Measurements from ENCODE around the gene MMP14.
"Not testable (repeated sequence)": the region's sequence is repeated elsewhere in the genome, so short reads cannot be mapped to it uniquely, and the experiment has no call there.

The MMP14 gene

GRCh38 chr14:22850944-22851764 is 14.8 kb downstream of the MMP14 start:
- Mint-ChIP-seq H3K4me1 (ENCODE audit: low read depth in 2 of 2) (peaks cover 6 to 7% of the 10 kb centered on the region in 2 donors), H3K27ac (no peak overlapping the region), H3K4me3 (no peak overlapping the region), H3K27me3 (peaks cover 29 to 53% of the 10 kb centered on the region in 2 donors), H3K36me3 (ENCODE audit: insufficient read depth) (peaks cover 6% of the 10 kb centered on the region), H3K9me3 (no peaks in the 10 kb centered on the region)
- ATAC-seq (replicated peaks) (no peak), DNase-seq (no peak)

- DNase-seq; H3K4me3 Mint-ChIP-seq; ATAC-seq (replicated peaks); H3K36me3 Mint-ChIP-seq (ENCODE audit: insufficient read depth); H3K27ac Mint-ChIP-seq; H3K9me3 Mint-ChIP-seq; H3K4me1 Mint-ChIP-seq (ENCODE audit: low read depth in 2 of 2): not testable (repeated sequence)
- peaks cover 26 to 49% of the 10 kb centered on the region in 2 donors for H3K27me3 Mint-ChIP-seq
Measured at GRCh38 chr14:22852178-22852577, 15.8 kb downstream of the MMP14 start.

GRCh38 chr14:22852599-22852939 is 16.2 kb downstream of the MMP14 start:
- DNase-seq (no peak), ATAC-seq (replicated peaks) (no peak)
- Mint-ChIP-seq H3K27ac (peak overlapping the region in 1 of 2 donors; percentile 68), H3K27me3 (peaks cover 23 to 45% of the 10 kb centered on the region in 2 donors), H3K4me3 (no peak overlapping the region), H3K36me3 (ENCODE audit: insufficient read depth) (peaks cover 6% of the 10 kb centered on the region), H3K4me1 (ENCODE audit: low read depth in 2 of 2) (peaks cover 6 to 7% of the 10 kb centered on the region in 2 donors), H3K9me3 (no peaks in the 10 kb centered on the region)

- H3K4me3 Mint-ChIP-seq = peak overlapping the region; percentile 80 to 84
- H3K36me3 Mint-ChIP-seq (ENCODE audit: insufficient read depth) = peaks cover 11% of the 10 kb centered on the region
- H3K4me1 Mint-ChIP-seq (ENCODE audit: low read depth in 2 of 2) = peaks cover 9 to 10% of the 10 kb centered on the region in 2 donors
- peak; percentile 92 for ATAC-seq (replicated peaks)
- no peaks in the 10 kb centered on the region for H3K9me3 Mint-ChIP-seq
- peak overlapping the region in 1 of 2 donors; percentile 68 for H3K27ac Mint-ChIP-seq
- peaks cover 19 to 39% of the 10 kb centered on the region in 2 donors for H3K27me3 Mint-ChIP-seq
- peak; percentile 91 to 93 (median 93) for DNase-seq
Measured at GRCh38 chr14:22852940-22853767, 16.8 kb downstream of the MMP14 start.

- Mint-ChIP-seq H3K4me1 (ENCODE audit: low read depth in 2 of 2) (peaks cover 15 to 17% of the 10 kb centered on the region in 2 donors), H3K36me3 (ENCODE audit: insufficient read depth) (peaks cover 18% of the 10 kb centered on the region), H3K27me3 (peaks cover 10 to 28% of the 10 kb centered on the region in 2 donors)
- not testable (repeated sequence) for H3K4me3 Mint-ChIP-seq; H3K9me3 Mint-ChIP-seq; ATAC-seq (replicated peaks); H3K27ac Mint-ChIP-seq; DNase-seq
Measured at GRCh38 chr14:22854296-22854695, 17.9 kb downstream of the MMP14 start.

- Mint-ChIP-seq H3K4me1 (ENCODE audit: low read depth in 2 of 2) (peaks cover 15 to 17% of the 10 kb centered on the region in 2 donors), H3K27ac (no peak overlapping the region), H3K36me3 (ENCODE audit: insufficient read depth) (peaks cover 18% of the 10 kb centered on the region), H3K4me3 (no peak overlapping the region), H3K9me3 (no peaks in the 10 kb centered on the region), H3K27me3 (peaks cover 10 to 22% of the 10 kb centered on the region in 2 donors)
- ATAC-seq (replicated peaks) = no peak
- DNase-seq = no peak
Measured at GRCh38 chr14:22854963-22855724, 18.8 kb downstream of the MMP14 start.

- H3K4me1 Mint-ChIP-seq (ENCODE audit: low read depth in 2 of 2) = peaks cover 15 to 17% of the 10 kb centered on the region in 2 donors
- H3K36me3 Mint-ChIP-seq (ENCODE audit: insufficient read depth) = peaks cover 24% of the 10 kb centered on the region
- H3K27me3 Mint-ChIP-seq = peaks cover 13 to 30% of the 10 kb centered on the region in 2 donors
- no peak overlapping the region for H3K4me3 Mint-ChIP-seq
- H3K27ac Mint-ChIP-seq = no peak overlapping the region
- DNase-seq (no peak), ATAC-seq (replicated peaks) (no peak)
- no peaks in the 10 kb centered on the region for H3K9me3 Mint-ChIP-seq
Measured at GRCh38 chr14:22856428-22856827, 20.0 kb downstream of the MMP14 start.

- H3K9me3 Mint-ChIP-seq; DNase-seq; H3K27ac Mint-ChIP-seq; H3K4me3 Mint-ChIP-seq; ATAC-seq (replicated peaks): not testable (repeated sequence)
- H3K27me3 Mint-ChIP-seq = peaks cover 20 to 31% of the 10 kb centered on the region in 2 donors
- H3K4me1 Mint-ChIP-seq (ENCODE audit: low read depth in 2 of 2) = peaks cover 11 to 12% of the 10 kb centered on the region in 2 donors
- H3K36me3 Mint-ChIP-seq (ENCODE audit: insufficient read depth) = peaks cover 21% of the 10 kb centered on the region
Measured at GRCh38 chr14:22860377-22860776, 24.0 kb downstream of the MMP14 start.

GRCh38 chr14:22861651-22862050 is 25.3 kb downstream of the MMP14 start:
- Mint-ChIP-seq H3K36me3 (ENCODE audit: insufficient read depth) (peaks cover 20% of the 10 kb centered on the region), H3K27ac (no peak overlapping the region), H3K27me3 (peaks cover 10 to 18% of the 10 kb centered on the region in 2 donors), H3K9me3 (no peaks in the 10 kb centered on the region), H3K4me1 (ENCODE audit: low read depth in 2 of 2) (peaks cover 11 to 14% of the 10 kb centered on the region in 2 donors), H3K4me3 (no peak overlapping the region)
- DNase-seq (no peak), ATAC-seq (replicated peaks) (no peak)

GRCh38 chr14:22864979-22865378 is 28.6 kb downstream of the MMP14 start:
- Mint-ChIP-seq H3K27me3 (peaks cover 10 to 17% of the 10 kb centered on the region in 2 donors), H3K9me3 (no peaks in the 10 kb centered on the region), H3K4me1 (ENCODE audit: low read depth in 2 of 2) (peaks cover 3% of the 10 kb centered on the region in 2 donors), H3K27ac (no peak overlapping the region), H3K4me3 (no peak overlapping the region), H3K36me3 (ENCODE audit: insufficient read depth) (peaks cover 8% of the 10 kb centered on the region)
- ATAC-seq (replicated peaks) (no peak), DNase-seq (no peak)

GRCh38 chr14:22865424-22866405 is 29.3 kb downstream of the MMP14 start:
- Mint-ChIP-seq H3K4me3 (no peak overlapping the region), H3K4me1 (ENCODE audit: low read depth in 2 of 2) (peaks cover 3 to 8% of the 10 kb centered on the region in 2 donors), H3K9me3 (no peaks in the 10 kb centered on the region), H3K36me3 (ENCODE audit: insufficient read depth) (peaks cover 7% of the 10 kb centered on the region), H3K27ac (no peak overlapping the region), H3K27me3 (peaks cover 10 to 16% of the 10 kb centered on the region in 2 donors)
- DNase-seq (no peak), ATAC-seq (replicated peaks) (no peak)

GRCh38 chr14:22866874-22867273 is 30.5 kb downstream of the MMP14 start:
- H3K27ac Mint-ChIP-seq = peak overlapping the region in 1 of 2 donors; percentile 45
- DNase-seq (no peak), ATAC-seq (replicated peaks) (no peak)
- no peaks in the 10 kb centered on the region for H3K9me3 Mint-ChIP-seq
- H3K27me3 Mint-ChIP-seq = peaks cover 3 to 4% of the 10 kb centered on the region in 2 donors
- H3K36me3 Mint-ChIP-seq (ENCODE audit: insufficient read depth) = peaks cover 8% of the 10 kb centered on the region
- no peak overlapping the region for H3K4me3 Mint-ChIP-seq
- H3K4me1 Mint-ChIP-seq (ENCODE audit: low read depth in 2 of 2) = peaks cover 6 to 13% of the 10 kb centered on the region in 2 donors
